GM21619 (cell line): ENCODE measurements around the gene CDK5RAP1.

Source experiments
- ATAC-seq: cut with Tn5 transposase; IDR thresholded peaks from one replicate; pipeline ENCODE4 v1.9.1; 2021; ENCODE audit not compliant: unreplicated experiment

The CDK5RAP1 gene

DNA sequence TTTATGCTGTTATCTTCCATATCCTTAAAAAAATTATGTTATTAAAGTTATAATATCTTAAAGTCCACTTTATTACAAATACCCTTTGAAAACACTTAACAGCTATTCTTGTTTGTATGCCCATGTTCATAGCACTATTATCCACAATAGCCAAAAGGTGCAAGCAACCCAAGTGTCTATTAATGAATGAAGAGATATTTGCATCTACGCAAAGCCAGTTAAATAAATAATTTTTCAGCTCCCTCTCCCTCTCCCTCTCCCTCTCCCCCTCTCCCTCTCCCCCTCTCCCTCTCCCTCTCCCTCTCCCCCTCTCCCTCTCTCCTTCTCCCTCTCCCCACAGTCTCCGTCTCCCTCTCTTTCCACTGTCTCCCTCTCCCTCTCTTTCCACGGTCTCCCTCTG lies 13.1 kb downstream of the CDK5RAP1 start:
- no peak for ATAC-seq

DNA sequence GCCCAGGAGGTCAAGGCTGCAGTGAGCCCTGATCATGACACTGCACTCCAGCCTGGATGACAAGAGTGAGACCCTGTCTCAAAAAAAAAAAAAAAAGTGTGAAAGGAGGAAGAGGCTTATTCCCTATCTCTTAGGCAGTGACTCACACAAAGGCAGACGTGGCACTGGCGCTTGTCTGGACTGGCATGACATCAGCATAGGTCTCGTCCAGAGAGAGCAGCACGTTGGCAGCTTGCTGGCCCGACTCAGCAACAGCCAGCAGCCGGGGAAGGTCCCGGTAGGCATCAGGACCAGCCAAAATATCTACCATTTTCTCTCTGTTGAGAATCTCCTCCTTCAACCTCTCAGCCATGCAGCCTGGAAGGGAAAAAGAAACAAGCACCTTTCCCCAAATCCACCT lies 14.1 kb downstream of the CDK5RAP1 start:
- ATAC-seq = no peak

DNA sequence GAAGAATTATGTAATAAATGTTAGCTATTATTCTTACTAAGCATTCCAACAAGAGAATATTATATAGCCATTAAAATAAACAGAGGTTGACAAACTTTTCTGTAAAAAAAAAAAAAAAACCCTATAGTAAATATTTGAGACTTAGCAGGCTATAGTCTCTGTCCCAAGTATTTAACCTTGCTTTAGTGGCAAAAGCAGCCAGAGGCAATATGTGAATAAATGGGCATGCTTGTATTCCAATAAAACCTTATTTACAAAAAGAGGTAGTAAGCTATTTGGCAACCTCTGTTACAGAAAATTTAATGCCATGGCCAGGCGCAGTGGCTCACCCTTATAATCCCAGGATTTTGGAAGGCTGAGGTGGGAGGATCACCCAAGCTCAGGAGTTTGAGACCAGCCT lies 14.6 kb downstream of the CDK5RAP1 start:
- no peak for ATAC-seq

DNA sequence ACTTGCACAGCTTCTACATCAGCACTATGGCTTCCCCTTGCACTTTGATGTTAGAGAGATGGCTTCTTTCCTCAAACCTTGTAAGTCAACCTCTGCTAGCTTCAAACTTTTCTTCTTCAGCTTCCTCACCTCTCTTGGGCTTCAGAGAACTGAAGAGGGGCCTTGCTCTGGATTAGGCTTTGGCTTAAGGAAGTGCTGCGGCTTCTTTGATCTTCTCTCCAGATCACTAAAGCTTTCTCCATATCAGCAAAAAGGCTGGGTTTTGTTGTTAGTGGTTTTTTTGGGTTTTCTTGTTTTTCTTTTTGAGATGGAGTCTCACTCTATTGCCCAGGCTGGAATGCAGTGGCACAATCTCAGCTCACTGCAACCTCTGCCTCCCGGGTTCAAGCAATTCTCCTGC lies 24.0 kb downstream of the CDK5RAP1 start:
- no peak for ATAC-seq

DNA sequence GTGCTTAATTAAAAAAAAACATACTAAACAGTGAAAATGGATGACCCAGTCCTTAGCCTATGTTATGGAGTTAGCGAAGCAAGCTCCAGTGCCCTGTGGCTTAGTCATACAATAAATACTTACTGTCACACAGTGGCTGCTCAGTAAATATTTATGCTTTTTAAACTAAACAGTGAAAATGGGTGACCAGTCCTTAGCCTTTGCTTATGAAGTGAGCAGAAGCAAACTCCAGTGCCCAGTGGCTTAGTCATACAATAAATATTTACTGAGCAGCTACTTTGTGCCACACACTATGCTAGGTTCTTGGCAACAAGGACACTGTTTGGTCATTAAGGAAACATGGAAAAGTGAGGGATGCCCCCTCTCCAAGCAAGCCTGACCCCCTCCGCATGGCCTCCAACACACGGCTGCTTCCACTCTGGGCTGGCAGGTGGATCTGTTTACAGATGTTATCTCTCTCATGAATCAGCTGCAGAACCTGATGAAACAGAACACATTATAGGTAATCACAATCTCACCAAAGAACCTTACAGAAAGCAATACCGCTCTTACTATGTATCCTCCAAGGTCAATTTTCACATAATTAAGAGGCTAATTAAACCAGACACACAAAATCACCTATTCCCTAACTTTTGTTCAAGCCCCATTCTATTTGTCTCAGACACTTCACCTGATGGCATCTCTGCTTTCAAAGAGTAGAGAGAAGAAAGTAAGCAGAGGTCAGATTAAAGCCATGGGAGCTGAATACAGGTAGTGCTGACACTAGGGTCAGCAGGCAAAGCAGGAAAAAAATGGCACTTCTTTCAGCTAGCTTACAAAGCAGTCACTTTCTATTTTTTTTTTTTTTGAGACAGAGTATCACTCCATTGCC lies 27.3 kb downstream of the CDK5RAP1 start:
- no peak for ATAC-seq

DNA sequence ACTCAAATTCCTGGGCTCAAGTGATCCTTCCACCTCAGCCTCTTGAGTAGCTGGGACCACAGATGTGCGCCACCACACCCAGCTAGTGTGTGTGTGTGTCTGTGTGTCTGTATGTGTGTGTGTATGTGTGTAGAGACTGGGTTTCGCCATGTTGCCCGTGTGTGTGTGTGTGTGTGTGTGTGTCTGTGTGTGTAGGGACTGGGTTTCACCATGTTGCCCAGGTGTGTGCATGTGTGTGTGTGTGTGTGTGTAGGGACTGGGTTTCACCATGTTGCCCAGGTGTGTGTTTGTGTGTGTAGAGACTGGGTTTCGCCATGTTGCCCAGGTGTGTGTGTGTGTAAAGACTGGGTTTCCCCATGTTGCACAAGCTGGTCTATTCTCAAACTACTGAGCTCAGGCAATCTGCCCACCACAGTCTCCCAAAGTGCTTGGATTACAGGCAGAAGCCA lies 28.3 kb downstream of the CDK5RAP1 start:
- no peak for ATAC-seq

DNA sequence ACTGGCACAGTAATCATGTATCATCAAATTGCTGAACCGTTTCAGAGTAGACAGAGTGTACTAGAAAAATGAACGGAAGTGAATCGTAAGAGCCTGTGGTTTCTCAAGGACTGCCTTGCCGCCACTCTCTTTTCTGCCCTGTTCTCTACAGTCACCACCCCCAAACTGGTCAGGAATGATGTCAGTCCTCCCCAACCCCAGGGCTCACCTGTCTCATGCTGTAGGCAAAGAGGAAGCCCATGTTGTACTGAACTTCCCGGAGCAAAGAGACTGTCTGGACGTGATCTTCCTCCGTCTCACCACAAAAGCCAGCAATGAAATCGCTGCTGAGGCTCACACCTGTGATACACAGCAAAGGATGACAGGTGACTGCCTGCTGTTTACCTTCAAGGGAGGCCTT lies 31.0 kb downstream of the CDK5RAP1 start:
- peak; percentile 50 for ATAC-seq

DNA sequence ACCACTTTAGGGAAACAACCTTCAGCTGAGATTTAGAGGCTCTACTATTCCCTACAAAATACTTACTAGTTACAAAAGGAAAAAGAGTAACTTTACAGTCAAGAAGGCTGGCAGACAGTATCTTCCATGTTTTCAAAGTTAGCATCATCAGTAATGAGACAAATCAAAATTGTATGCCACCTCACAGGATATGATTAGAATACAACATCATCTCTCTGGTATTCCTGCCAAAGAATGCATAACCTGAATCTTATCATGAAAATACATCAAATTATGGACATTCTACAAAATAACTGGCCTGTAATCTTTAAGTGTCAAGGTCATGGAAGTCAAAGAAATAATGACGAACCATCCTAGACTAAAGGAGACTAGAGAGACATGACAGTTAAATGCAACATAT lies 38.4 kb downstream of the CDK5RAP1 start:
- no peak for ATAC-seq

DNA sequence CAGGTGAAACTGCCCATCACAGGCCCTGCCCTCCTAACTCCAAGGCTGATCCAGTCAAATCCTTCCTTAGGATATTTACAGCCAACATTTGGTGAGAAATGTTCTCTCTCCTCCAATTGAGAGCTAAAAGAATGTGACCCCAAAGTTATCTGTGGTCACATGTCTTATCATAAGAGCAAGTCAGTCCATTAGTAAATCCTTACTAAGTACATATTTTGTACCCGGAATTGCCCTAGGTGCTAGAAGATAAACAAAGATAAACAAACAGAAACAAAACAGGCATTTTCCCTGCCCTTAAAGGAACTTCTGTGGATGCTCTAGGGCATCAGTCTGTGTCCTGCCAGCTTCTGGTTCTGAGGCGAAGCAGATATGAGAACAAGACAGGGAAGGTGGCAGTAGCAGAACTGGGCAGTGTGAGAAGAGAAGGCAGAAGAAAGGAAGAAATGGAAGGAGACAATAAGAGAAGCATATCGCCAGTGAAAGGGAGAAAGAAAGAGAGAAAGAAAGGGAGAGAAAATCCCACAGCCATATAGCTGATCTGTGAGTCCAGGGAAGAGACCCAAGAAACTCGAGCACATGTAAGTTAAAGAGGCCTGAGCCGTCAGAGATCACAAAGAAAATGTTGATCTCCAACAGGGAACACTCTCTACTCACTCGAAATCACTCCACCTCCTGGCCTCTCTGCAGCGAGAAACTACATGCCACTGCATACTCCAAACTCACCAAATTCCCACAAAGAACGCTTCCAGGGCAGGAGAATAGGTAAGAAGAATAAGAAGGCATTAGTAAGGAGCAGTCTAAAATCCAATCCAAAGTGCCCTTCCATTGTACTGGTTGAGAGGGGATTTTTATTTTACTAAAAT lies 41.7 kb downstream of the CDK5RAP1 start:
- ATAC-seq = no peak

DNA sequence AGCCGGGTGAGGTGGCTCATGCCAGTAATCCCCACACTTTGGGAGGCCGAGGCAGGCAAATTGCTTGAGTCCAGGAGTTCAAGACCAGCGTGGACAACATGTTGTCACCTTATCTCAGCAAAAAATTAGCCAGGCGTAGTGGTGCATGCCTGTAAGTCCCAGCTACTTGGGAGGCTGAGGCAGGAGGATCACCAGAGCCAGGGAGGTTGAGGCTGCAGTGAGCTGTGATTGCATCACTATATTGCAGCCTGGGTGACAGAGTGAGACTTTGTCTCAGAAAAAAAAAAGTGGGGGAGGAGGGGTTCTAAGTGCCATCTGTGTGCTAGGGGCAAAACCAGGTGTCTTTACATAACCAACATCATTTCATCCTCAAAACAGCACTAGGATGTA lies 48.3 kb downstream of the CDK5RAP1 start:
- no peak for ATAC-seq

DNA sequence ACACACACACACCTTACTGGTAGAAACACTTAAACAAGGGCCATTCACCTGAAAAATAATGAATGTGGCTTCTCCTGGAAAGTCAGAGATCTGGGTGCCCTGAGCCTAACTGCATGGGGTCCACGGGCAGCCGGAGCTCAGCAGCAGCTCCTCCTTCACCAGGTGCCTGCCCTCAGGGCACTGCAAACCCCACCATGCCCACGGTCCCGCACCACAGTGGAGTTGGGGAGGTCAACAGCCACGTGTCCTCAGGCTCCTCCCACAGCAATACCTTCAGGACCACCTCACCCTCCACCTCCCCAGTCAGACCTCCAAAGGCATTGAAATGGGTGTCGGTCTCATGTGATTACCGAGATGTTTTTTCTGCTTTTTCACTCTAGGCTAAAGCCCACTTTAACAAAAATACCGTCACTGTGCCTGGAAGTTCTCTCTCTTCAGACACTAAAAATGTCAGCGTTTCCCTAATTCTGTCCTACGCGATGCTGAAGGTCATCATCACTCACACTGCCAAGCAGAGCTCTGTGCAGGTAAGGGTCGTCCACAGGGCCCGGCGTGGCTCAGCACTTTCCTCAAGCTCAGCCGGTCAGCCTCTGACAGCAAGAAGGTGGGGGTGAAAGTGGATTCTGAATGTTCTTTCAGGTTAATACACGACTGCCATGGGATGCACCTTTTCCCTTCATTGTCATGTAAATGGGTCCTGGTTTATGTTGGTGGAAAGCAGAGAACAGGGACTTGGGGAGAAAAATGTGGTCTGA lies 48.9 kb downstream of the CDK5RAP1 start:
- no peak for ATAC-seq

DNA sequence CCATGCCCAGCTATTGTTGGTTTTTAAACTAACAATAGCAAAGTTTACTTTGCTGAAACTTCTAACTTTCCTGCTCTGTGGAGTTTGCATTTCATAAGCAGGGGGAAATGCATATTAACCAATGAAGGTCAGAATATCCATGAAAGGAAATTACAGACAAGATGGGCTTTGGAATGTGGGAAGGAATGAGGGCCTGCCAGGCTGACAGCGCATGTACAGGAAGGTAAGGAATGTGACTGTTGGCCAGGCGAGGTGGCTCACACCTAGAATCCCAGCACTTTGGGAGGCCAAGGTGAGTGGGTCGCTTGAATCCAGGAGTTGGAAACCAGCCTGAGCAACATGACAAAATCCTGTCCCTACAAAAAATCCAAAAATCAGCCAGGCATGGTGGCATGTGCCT lies 49.6 kb downstream of the CDK5RAP1 start:
- ATAC-seq = no peak

DNA sequence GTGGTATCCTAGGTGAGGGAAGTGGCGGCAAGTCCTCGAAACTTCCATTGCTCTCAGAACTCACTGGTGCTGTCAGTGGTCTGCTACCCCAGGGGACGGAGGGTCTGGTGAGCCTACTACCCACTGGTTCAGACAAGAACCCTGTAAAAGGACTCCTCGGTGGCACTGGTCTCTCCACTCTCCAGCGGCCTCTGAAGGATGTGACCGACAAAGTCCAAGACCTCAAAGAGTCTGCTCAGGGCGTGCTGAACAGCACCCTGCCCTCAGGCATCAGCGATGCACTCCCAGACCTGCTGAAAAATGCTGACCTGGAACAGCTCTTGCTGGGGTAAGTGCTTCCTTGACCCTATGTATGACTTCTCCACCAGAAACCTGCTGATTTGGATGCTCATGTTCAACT lies 51.8 kb downstream of the CDK5RAP1 start:
- ATAC-seq = no peak

DNA sequence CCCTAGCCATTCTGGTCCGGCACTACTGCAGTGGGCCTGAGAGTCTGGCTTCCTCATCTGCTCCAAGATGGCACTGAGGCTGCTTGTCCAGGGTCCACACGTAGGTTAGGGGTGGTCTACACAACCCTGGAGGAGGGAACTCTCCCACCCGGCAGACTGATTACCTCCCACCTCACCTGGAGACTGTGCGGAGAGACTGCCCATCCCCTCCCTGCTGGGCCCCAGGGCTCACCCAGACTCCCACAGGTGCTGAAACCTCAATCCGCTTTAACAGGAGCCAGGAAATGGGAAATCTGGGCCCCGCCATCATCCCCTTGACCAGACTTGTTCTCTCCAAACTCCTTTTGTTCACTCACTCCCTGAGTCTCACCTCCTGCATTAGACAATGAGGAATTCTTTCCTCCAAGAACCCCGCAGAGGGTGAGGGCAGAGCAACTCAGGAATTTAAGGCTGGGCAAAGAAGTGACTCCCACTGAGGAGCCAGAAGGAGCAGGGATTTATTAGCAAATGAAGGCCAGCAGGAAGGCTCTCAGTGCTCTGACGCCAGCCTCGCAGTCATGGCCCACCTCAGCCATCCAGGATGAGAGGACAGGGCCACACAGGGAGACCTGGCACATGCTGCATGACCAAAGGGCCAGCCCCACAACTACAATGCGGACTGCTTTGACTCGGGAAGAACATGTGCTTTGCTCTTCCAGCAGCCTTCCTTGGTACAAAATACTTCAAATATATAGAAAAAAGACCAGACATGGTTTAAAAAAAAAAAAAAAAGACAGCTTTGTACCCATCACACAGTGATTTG lies 53.0 kb downstream of the CDK5RAP1 start:
- ATAC-seq = no peak

DNA sequence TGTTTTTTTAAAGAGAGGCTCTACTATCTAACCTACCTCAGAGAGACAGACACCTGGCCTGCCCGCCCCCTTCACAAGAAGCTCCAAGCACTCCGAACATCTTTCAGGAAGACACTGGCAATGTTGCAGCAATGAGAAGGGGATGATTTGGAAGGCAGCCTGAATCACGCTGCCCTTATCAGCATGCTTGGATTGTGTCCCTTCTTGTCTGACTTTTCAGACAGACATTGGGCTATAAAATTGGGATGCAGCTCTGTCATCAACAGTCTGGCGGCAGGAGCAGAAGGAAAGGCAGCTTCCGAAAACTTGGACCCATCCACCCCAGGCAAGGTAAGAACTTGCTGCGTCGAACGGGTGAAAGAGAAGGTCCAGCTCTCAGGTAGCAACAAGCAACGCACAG lies 56.0 kb downstream of the CDK5RAP1 start:
- no peak for ATAC-seq

DNA sequence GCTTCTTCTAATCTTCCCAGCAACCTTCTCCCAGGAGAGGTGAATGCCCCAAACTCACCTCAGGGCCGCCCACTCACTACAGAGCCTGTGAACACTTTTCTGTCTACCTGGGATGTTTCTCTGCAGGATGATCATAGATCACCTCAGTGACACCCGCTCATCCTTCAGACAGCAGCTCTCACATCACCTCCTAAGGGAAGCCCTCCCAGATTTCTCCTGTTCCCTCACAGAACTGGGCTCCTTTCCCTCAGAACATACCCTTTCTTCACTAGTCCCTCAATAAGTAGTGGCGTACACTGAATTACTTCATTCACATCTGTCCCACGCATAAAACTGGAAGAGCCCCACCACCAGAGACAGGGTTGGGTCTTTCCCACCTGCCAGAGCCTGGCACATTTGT lies 57.8 kb downstream of the CDK5RAP1 start:
- ATAC-seq = no peak

DNA sequence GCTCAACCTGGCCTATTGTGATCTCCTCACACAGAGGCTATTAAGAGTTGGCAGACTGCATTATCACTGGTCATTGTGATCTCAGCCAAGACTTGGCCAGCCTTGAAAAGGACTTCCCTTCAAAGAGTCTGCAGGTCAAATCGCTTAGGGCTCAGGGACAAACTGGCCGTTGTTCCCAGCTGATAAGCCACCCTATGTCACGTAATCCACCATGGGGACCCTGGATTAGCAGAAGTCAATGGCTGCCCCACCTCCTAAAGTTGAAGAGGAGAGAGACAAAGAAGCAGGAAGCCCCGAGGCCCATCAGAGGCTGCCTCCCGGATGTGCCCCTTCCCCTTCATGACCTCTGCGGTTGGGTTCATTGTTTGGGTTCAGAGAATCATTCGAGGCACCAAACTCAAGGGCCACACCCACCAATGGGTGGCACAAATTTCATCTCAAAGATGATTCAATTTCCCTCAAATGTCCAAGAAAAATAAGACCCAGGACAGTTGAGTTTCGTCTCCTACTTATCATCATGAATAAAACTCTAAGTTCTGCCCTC lies 61.7 kb downstream of the CDK5RAP1 start:
- no peak for ATAC-seq

DNA sequence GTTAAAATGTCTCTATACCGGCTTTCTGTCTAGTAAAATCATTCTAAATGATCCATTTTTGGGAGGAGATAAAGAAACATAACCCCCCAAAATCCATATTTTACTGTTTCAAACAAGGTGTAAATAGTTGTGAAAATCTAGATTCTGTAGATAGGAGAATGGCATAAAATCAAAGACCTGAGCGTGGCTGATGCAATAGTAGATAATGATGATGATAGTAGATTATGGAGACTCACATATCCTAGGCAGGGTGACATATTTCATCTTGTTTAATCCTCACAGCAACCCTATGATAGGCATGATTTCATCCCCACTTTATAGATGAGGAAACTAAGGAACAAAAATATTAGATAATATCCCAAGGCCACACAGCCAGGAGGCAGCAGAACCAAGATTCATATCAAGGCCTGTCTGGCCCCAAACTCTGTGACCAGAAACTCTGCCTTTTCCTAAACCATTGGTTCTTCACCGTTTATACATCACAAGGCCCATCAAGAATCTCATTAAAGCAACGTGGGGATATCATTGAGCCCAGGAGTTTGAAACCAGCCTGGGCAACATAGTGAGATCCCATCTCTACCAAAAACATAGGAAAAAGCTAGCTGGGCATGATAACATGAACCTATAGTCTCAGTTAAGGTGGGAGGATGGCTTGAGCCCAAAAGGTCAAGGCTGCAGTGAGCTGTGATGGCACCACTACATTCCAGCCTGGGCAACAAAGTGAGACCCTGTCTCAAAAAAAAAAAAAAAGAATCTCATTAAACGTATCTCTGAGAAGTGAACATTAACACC lies 62.7 kb downstream of the CDK5RAP1 start:
- ATAC-seq = no peak

DNA sequence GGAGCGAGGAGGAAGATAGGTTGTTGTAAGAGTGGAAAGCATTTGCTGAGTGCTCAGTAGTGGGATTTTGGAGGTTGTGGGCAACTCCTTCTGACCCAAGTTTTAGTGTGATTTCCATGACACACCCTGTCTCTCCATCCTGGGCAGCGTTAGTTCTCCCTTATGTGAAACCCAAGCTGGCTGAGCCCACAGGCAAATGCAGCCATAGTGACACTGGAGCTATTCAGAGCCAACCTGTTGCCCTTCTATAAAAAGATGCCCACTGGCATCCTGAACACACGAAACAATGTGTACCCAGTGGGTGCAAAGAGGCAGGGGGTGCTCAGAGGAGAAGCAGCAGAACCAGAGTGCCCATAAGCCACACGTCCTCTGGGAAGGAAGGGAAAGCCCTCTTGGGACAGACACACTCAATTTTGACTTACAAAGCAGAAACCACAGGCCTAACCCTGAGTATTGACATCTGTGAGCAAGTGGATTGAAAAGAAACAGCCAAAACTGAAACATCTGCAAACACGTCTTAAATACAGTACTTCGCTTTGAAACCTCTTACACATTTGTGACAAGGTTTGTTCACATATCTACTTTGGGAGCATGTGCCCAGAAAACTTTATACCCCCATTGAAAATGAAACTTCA lies 63.7 kb downstream of the CDK5RAP1 start:
- ATAC-seq = no peak
